Activated T-cell treated with anti-CD3 and anti-CD28 coated beads, Interleukin-2, amount 50 U/mL, for 4 hours (primary cell): ENCODE measurements around the gene FBXW12. TPM values are rescaled to one million over a fixed set of nuclear protein-coding genes. Genes with fewer than 3 reads are reported as not detected.
A peak's percentile ranks its signal among the peaks of the same experiment; 100 is the strongest.

Experiments used
- ATAC-seq, 2 donors: fragments of 200-7000 bp; cut with Tn5 transposase; one replicate each; pipeline ENCODE4 v1.10.0; 2021
- DNase-seq: peaks from one replicate; pipeline ENCODE4 v3.0.0-alpha.2; 2020
- H3K27me3 Mint-ChIP-seq: one replicate; pipeline ENCODE4 v1.8.0; 2021; ENCODE audit warnings: low read depth, mixed read lengths
- H3K36me3 Mint-ChIP-seq: one replicate; pipeline ENCODE4 v1.8.0; 2022; ENCODE audit warnings: mixed read lengths; ENCODE audit not compliant: insufficient read depth
- H3K4me1 Mint-ChIP-seq: one replicate; pipeline ENCODE4 v1.8.0; 2021; ENCODE audit warnings: low read depth, mixed read lengths
- H3K4me3 Mint-ChIP-seq: one replicate; pipeline ENCODE4 v1.8.0; 2021; ENCODE audit warnings: mild to moderate bottlenecking, moderate library complexity, mixed read lengths
- H3K9me3 Mint-ChIP-seq: one replicate; pipeline ENCODE4 v1.8.0; 2021; ENCODE audit warnings: mixed read lengths
- total RNA-seq, 3 donors: library from RNA; stranded (reverse); gene quantifications; one replicate each; pipeline ENCODE4 v1.2.1, GENCODE V29; 2021

FBXW12 gene
- total RNA-seq, 3 donors from 2014 or later: not detected

GRCh38 chr3:48409291-48410201 is 37.5 kb downstream of the FBXW12 start:
- H3K4me1 Mint-ChIP-seq: no peaks in the 10 kb centered on the region
- no peaks in the 10 kb centered on the region for H3K27me3 Mint-ChIP-seq
- ATAC-seq (no peak), DNase-seq (peak; percentile 3)
- no peak overlapping the region for H3K4me3 Mint-ChIP-seq
- no peaks in the 10 kb centered on the region for H3K9me3 Mint-ChIP-seq
- H3K36me3 Mint-ChIP-seq: no peaks in the 10 kb centered on the region

GRCh38 chr3:48410205-48411040 is 38.4 kb downstream of the FBXW12 start:
- Mint-ChIP-seq H3K4me1 (no peaks in the 10 kb centered on the region), H3K9me3 (no peaks in the 10 kb centered on the region), H3K36me3 (no peaks in the 10 kb centered on the region), H3K27me3 (no peaks in the 10 kb centered on the region), H3K4me3 (no peak overlapping the region)
- ATAC-seq (no peak), DNase-seq (no peak)

GRCh38 chr3:48411041-48411588 is 39.1 kb downstream of the FBXW12 start:
- Mint-ChIP-seq H3K27me3 (no peaks in the 10 kb centered on the region), H3K36me3 (no peaks in the 10 kb centered on the region), H3K9me3 (no peaks in the 10 kb centered on the region), H3K4me1 (no peaks in the 10 kb centered on the region), H3K4me3 (no peak overlapping the region)
- ATAC-seq: no peak
- DNase-seq: no peak

GRCh38 chr3:48411606-48412374 is 39.8 kb downstream of the FBXW12 start:
- H3K4me3 Mint-ChIP-seq: no peak overlapping the region
- ATAC-seq (no peak), DNase-seq (no peak)
- no peaks in the 10 kb centered on the region for H3K4me1 Mint-ChIP-seq
- no peaks in the 10 kb centered on the region for H3K36me3 Mint-ChIP-seq
- H3K27me3 Mint-ChIP-seq: no peaks in the 10 kb centered on the region
- H3K9me3 Mint-ChIP-seq: no peaks in the 10 kb centered on the region

GRCh38 chr3:48412375-48413001 is 40.5 kb downstream of the FBXW12 start:
- H3K27me3 Mint-ChIP-seq: no peaks in the 10 kb centered on the region
- DNase-seq: no peak
- no peaks in the 10 kb centered on the region for H3K4me1 Mint-ChIP-seq
- H3K36me3 Mint-ChIP-seq: no peaks in the 10 kb centered on the region
- no peak for ATAC-seq
- no peaks in the 10 kb centered on the region for H3K9me3 Mint-ChIP-seq
- no peak overlapping the region for H3K4me3 Mint-ChIP-seq

- Mint-ChIP-seq H3K4me3 (no peak overlapping the region), H3K4me1 (no peaks in the 10 kb centered on the region), H3K36me3 (no peaks in the 10 kb centered on the region), H3K27me3 (no peaks in the 10 kb centered on the region), H3K9me3 (no peaks in the 10 kb centered on the region)
- no peak for ATAC-seq
- DNase-seq: no peak
These were observed 41.1 kb downstream of the FBXW12 start for GRCh38 chr3:48413086-48413485.

GRCh38 chr3:48413611-48414010 is 41.6 kb downstream of the FBXW12 start:
- no peaks in the 10 kb centered on the region for H3K27me3 Mint-ChIP-seq
- no peak for ATAC-seq
- H3K36me3 Mint-ChIP-seq: no peaks in the 10 kb centered on the region
- DNase-seq: no peak
- no peaks in the 10 kb centered on the region for H3K9me3 Mint-ChIP-seq
- no peaks in the 10 kb centered on the region for H3K4me1 Mint-ChIP-seq
- no peak overlapping the region for H3K4me3 Mint-ChIP-seq

- H3K27me3 Mint-ChIP-seq: no peaks in the 10 kb centered on the region
- no peak overlapping the region for H3K4me3 Mint-ChIP-seq
- no peaks in the 10 kb centered on the region for H3K36me3 Mint-ChIP-seq
- no peak for ATAC-seq
- DNase-seq: no peak
- no peaks in the 10 kb centered on the region for H3K9me3 Mint-ChIP-seq
- no peaks in the 10 kb centered on the region for H3K4me1 Mint-ChIP-seq
These were observed 42.6 kb downstream of the FBXW12 start for GRCh38 chr3:48414376-48415250.

- ATAC-seq (no peak), DNase-seq (no peak)
- no peaks in the 10 kb centered on the region for H3K27me3 Mint-ChIP-seq
- H3K4me1 Mint-ChIP-seq: no peaks in the 10 kb centered on the region
- no peaks in the 10 kb centered on the region for H3K9me3 Mint-ChIP-seq
- H3K4me3 Mint-ChIP-seq: no peak overlapping the region
- H3K36me3 Mint-ChIP-seq: no peaks in the 10 kb centered on the region
These were observed 43.4 kb downstream of the FBXW12 start for GRCh38 chr3:48415251-48415953.

- ATAC-seq (no peak), DNase-seq (no peak)
- Mint-ChIP-seq H3K27me3 (no peaks in the 10 kb centered on the region), H3K36me3 (no peaks in the 10 kb centered on the region), H3K4me1 (no peaks in the 10 kb centered on the region), H3K4me3 (no peak overlapping the region), H3K9me3 (no peaks in the 10 kb centered on the region)
These were observed 44.1 kb downstream of the FBXW12 start for GRCh38 chr3:48416091-48416505.

- Mint-ChIP-seq H3K4me3 (no peak overlapping the region), H3K36me3 (no peaks in the 10 kb centered on the region), H3K9me3 (no peaks in the 10 kb centered on the region), H3K4me1 (no peaks in the 10 kb centered on the region), H3K27me3 (no peaks in the 10 kb centered on the region)
- ATAC-seq (no peak), DNase-seq (no peak)
These were observed 44.5 kb downstream of the FBXW12 start for GRCh38 chr3:48416546-48416945.

- ATAC-seq (no peak), DNase-seq (no peak)
- no peaks in the 10 kb centered on the region for H3K9me3 Mint-ChIP-seq
- no peaks in the 10 kb centered on the region for H3K36me3 Mint-ChIP-seq
- H3K4me1 Mint-ChIP-seq: no peaks in the 10 kb centered on the region
- H3K4me3 Mint-ChIP-seq: no peak overlapping the region
- H3K27me3 Mint-ChIP-seq: no peaks in the 10 kb centered on the region
These were observed 45.6 kb downstream of the FBXW12 start for GRCh38 chr3:48417529-48418108.
